ENCODE results near the gene PLCB4.

The PLCB4 gene

GRCh38 chr20:9121211-9121610 is 52.3 kb downstream of the PLCB4 start:
- TF ChIP-seq CTCF (IDR thresholded peaks at IDR 0.05; ENCODE audit: insufficient read depth, low read depth, low read length, missing control alignments): no peak
- DNase-seq (ENCODE audit: low read depth): no peak
- H3K4me3 ChIP-seq (ENCODE audit: low read depth, low read length): no peak overlapping the region

- TF ChIP-seq CTCF (IDR thresholded peaks at IDR 0.05; ENCODE audit: insufficient read depth, low read depth, low read length, missing control alignments): no peak
- DNase-seq (ENCODE audit: low read depth): no peak
These were observed 53.7 kb downstream of the PLCB4 start for GRCh38 chr20:9122571-9122970.

GRCh38 chr20:9126527-9126926 is 57.6 kb downstream of the PLCB4 start:
- no peak for DNase-seq (ENCODE audit: low read depth)
- no peak for TF ChIP-seq CTCF (IDR thresholded peaks at IDR 0.05; ENCODE audit: insufficient read depth, low read depth, low read length, missing control alignments)
- no peak overlapping the region for H3K4me3 ChIP-seq (ENCODE audit: low read depth, low read length)

More at GRCh38 chr20:9122571-9122970, 53.7 kb downstream of the PLCB4 start:
- H3K4me3 ChIP-seq (ENCODE audit: low read depth, low read length): no peak overlapping the region

- no peak for DNase-seq (ENCODE audit: low read depth)
- no peak overlapping the region for H3K4me3 ChIP-seq (ENCODE audit: low read depth, low read length)
- TF ChIP-seq CTCF (IDR thresholded peaks at IDR 0.05; ENCODE audit: insufficient read depth, low read depth, low read length, missing control alignments): no peak
These were observed 59.7 kb downstream of the PLCB4 start for GRCh38 chr20:9128568-9128967.

GRCh38 chr20:9129756-9130155 is 60.9 kb downstream of the PLCB4 start:
- no peak for TF ChIP-seq CTCF (IDR thresholded peaks at IDR 0.05; ENCODE audit: insufficient read depth, low read depth, low read length, missing control alignments)
- H3K4me3 ChIP-seq (ENCODE audit: low read depth, low read length): no peak overlapping the region
- DNase-seq (ENCODE audit: low read depth): no peak

- no peak for DNase-seq (ENCODE audit: low read depth)
- H3K4me3 ChIP-seq (ENCODE audit: low read depth, low read length): no peak overlapping the region
- TF ChIP-seq CTCF (IDR thresholded peaks at IDR 0.05; ENCODE audit: insufficient read depth, low read depth, low read length, missing control alignments): no peak
These were observed 61.6 kb downstream of the PLCB4 start for GRCh38 chr20:9130521-9130920.

GRCh38 chr20:9131841-9132240 is 63.0 kb downstream of the PLCB4 start:
- TF ChIP-seq CTCF (IDR thresholded peaks at IDR 0.05; ENCODE audit: insufficient read depth, low read depth, low read length, missing control alignments): no peak
- H3K4me3 ChIP-seq (ENCODE audit: low read depth, low read length): no peak overlapping the region
- no peak for DNase-seq (ENCODE audit: low read depth)

Measured in GM12865 (cell line).